Measurements from ENCODE around the gene SLAMF1.
"Not testable (repeated sequence)": the region's sequence is repeated elsewhere in the genome, so short reads cannot be mapped to it uniquely, and the experiment has no call there.

Gene SLAMF1, protein sequence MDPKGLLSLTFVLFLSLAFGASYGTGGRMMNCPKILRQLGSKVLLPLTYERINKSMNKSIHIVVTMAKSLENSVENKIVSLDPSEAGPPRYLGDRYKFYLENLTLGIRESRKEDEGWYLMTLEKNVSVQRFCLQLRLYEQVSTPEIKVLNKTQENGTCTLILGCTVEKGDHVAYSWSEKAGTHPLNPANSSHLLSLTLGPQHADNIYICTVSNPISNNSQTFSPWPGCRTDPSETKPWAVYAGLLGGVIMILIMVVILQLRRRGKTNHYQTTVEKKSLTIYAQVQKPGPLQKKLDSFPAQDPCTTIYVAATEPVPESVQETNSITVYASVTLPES

DNA sequence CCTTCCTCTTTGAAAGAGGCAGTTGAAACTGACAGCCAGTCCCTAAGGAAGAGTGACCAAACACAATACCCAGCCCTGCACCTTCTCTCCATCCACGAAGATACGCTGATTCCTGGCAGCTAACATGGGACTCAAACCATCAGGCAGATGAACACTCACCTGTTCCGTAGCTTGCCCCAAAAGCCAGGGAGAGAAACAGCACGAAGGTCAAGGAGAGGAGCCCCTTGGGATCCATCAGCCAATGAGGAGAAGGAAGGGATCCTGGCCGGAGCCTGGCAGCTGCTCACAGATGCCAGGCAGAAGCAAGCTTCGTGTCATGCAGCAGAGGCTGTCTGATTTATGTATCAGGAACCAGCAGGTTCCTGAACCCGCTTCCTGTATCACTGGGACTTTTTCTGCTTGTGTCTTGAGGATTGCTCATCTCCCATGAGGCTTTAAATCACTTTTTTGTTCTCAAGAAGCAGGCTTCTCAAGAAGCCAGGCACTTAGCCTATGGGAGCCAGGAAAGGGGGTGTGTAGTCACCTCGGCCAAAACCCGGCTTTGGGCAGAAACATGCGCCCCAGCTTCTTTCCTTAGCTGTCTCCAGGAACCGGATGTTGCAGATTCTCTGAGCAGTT is at the start of gene SLAMF1:
Gene SLAMF1, minus strand, starts transcription at position 334 of the 618 bp plus-strand sequence. Its CDS starts 99 bp downstream, at position 235.
- DNase-seq, result no peak

DNA sequence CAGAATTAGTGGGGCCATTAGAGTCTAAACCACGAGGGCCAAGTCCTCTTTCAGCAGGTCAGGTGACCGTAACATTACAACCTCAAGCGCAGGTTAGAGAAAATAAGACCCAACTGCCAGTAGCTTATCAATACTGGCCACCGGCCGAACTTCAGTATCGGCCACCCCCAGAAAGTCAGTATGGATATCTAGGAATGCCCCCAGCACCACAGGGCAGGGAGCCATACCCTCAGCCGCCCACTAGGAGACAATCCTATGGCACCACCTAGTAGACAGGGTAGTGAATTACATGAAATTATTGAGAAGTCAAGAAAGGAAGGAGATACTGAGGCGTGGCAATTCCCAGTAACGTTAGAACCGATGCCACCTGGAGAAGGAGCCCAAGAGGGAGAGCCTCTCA is 45.5 kb upstream of the SLAMF1 start:
- DNase-seq, result not testable (repeated sequence)

GRCh38 chr1:160685266-160685665 is 38.4 kb upstream of the SLAMF1 start:
- DNase-seq, result no peak

DNA sequence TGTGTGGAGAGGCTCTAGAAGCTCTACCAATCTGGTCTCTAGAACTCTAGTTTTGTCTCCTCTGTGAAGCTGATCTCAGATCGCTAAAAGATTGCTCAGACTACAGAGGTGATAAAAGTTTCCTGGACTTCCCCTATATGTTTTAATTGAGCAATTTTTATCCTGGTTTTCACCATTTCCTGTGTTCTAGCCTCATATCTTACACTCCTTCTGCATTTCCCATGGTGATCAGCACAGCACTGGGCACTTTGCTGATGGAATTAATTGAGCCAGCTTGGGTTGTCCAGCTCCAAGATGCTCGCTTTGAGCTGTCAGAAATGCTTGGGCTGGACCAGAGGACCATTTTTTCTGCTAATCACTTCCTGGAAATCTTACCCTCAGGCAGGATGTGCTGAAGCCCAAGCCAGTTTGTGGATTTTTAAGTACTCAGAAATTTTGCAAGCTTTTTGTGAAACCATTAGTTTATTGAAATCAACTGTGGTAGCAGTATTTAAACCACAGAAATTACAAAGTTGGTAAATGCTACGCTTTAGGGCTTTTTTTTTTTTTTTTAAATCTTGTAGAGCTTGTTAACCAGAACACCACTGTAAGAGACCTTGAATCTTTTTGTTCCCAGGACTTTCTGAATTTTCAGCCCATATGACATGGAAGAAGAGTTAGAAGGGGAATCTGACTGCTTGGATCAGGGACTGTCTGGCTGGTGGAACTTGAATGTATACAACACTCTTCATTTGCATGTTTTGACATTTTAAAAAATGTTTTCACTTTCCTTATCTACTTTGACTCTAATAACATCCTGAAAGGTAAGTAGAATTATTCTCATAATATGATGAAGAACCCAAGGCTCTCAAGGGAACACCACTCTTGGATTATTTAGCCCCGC is 36.4 kb upstream of the SLAMF1 start:
- DNase-seq, result no peak

- no peak for DNase-seq
Measured at GRCh38 chr1:160681891-160682140, 35.0 kb upstream of the SLAMF1 start.

DNA sequence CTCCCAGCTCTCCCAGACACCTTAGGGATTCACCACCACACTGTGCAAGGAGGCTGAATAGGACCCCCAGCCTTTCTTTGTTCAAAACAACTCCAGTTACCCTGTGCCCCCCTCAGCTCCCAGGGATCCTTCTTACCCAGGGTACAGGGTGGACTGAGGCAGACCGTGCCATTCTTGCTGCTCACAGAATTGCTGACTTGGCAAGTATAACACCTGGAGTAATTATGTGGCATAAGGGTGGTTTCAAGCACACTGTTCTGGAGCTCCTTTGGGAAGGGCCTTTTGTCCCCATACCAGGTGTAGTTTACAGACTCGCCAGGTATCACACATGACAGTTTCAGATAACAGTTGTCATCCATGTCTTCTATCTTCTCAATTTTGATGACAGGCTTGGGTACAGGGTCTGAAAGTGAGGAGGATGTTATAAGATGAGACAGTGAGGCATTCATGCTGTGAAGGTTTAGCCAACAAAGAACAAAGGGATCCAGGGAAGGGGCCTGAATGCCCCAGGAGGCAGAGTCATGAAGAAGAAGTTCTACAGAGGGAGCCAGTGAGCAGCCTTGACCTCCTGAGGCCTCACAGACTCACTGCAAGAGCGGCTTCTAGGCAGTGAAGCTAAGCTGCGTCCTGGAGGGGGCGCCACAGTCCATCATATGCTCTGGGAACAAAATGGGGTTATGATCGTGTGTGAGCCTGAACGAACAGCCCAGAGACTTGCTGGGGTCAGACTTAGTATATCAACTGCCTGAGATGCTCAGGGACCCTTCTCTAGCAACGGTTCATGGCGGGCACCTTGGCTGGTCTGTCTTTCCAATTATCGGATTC is 34.4 kb upstream of the SLAMF1 start:
- no peak for DNase-seq

DNA sequence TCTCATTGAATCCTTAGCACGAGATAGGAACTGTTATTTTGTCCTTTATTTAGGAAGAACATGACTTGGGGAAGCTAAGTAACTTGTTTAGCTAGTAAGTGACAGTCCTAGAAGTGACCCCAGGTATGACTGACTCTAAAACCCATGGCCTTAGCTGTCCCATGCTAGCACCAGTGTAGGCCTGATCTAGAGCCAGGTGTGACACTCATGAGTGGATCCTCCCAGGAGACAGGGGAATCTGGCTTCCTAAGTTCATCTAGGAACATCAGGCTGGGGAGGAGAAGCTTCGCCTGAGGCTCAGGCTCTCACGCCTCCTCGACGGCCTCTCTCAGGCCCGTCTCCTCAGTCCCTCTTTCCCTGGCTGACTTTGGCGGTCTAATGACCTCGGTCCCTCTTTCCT is 33.6 kb upstream of the SLAMF1 start:
- no peak for DNase-seq

GRCh38 chr1:160679893-160680292 is 33.0 kb upstream of the SLAMF1 start:
- DNase-seq, result no peak

- DNase-seq, result no peak
Measured at GRCh38 chr1:160676869-160677597, 30.2 kb upstream of the SLAMF1 start.

GRCh38 chr1:160675641-160676410 is 29.0 kb upstream of the SLAMF1 start:
- peak; percentile 20 for DNase-seq

DNA sequence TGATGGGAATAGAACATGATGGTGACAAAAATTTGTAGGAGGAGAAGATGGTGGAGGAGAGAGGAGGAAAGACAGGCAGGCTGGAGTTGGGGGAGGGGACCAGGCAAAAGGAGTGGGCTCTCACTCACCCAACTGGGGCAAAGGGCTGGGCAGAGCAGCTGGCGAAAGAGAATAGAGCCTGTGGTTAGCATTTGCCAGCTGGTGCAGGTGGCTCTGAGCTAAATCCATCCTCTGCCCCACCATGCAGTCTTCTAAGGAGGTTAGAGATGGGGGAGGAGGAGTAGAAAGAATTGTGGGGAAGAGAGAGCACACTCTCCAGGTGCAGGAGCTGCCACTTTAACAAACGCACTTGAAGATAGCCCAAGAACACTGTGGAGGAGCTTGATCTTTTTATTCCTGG is 27.6 kb upstream of the SLAMF1 start:
- no peak for DNase-seq

DNA sequence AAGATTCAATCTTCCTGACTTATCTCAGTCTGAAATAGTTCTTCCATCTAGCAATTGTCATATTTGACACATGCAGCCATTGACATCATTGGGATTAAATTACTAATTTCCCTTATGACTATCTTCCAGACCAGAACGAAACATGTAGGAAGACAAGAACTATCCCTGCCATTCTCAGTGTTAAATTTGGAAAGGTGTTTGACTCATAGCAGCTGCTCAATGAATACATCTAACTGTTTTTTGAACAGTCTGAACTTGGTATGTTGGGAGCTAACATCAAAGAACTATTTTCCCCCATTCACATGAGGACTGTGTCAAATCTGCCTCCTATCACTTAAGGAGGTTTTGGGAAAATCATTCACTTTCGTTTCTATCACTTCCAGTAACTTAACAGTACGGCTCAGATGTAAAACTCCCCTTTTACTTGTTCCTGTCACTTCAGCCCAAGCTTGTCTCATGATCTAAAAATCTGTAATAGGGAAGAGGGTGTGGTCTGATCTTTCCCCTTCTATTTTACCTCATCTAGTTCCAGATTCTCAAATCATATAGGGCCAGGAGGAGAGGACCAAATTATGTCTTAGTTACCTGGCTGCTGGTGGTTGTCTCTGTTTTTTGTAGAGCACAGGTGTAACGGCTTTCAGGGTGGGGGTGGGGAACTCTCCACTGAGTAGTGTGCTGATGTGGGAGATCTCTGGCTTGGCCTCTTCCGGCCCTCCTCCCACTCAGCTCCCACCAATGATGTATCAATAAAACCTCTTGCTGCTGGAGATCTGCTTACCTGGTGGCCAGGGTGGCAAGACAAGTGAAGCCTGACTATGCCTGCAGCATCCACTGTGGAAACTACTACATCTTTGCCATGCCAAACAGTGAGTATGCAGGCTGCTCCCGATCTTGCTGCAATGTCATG is 26.2 kb upstream of the SLAMF1 start:
- no peak for DNase-seq

DNA sequence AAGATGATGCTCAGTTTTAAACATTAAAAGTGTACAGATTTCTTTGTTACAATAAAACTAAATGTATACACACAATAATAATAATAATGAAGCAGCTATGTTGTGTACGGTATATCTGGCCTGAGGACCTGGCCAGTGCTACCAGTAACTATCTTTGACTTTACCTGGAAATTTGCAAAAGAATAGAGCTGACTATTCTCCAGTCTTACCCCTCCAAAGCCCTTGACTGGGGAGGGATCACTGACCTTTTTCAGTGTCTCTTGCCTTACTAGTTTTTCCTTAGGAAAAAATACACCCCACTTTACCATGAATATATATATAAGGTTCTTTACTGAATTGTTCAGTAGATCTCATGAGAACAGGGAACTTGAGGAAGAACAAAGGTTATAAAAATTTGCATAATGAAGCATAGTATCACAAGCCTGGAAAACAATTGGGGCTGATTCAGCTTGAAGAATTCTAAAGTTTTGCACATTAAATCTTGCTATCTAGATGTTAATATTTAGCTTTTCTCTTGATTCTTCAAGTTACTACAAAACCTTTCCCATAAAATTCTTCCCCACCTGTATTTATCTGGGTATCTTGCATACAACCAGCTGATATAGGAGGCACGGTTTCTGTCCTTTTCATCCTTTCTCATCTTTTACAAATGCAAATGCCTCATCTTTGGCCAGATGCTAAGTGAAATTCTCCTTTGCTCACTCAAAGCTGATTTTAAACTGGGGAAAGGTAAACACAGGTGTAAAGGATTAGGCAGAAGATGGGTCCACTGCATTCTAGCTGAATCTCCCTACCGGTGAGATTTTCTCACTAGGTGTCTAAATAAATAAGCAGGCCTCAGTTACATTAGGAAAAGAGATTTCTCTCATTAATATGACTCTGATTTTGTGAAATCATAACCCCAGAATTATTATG is 25.0 kb upstream of the SLAMF1 start:
- no peak for DNase-seq

- no peak for DNase-seq
Measured at GRCh38 chr1:160670701-160671100, 23.9 kb upstream of the SLAMF1 start.

DNA sequence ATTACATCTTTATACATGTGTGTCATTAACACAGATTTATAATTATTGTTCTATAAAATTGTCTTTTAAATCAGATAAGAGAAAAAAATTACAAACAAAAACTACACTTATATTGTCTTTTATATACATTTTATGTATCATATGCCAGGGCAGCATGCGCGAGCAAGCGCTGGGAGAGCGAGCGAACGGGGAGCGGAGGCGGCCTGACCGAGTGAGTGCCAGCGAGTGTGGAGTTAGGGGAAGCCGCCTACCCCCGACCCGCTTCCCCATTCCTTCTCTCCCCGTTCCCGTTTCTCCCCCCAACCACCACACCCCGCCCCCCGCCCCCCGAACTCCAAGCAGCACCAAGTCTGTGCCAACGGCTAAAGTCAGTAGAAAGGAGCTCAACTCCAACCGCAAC is 23.0 kb upstream of the SLAMF1 start:
- DNase-seq, result no peak

DNA sequence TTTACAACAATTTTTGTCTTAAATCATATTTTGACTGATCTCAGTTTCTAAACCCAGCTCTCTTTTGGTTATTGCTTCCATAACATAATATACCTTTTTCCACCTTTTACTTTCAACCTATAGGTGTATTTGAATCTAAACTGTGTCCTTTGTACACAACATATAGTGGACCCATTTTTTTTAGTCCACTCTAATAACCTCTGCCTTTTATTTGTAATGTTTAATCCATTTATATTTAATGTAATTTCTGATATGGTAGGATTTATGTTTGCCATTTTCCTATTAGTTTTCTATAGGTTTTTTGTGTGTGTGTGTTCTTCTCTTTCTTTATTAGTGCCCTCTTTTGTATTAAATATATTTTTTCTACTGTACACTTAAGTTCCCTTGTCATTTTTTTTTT is 22.4 kb upstream of the SLAMF1 start:
- DNase-seq, result no peak

DNA sequence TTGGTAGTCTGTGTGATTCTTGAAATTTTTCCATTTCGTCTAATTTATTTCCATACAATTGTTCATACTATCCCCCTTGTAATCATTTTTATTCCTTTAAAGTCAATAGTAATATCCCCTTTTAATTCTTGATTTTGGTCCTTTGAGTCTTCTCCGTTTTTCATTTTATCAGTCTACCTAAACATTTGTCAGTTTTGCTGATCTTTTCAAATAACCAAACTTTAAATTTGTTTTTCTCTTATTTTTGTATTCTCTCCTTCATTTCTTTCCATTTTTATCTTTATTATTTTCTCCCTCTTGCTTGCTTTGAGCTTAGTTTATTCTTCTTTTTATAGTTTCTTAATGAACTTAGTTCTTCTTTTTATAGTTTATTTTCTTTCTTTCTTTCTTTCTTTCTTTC is 21.1 kb upstream of the SLAMF1 start:
- no peak for DNase-seq

DNA sequence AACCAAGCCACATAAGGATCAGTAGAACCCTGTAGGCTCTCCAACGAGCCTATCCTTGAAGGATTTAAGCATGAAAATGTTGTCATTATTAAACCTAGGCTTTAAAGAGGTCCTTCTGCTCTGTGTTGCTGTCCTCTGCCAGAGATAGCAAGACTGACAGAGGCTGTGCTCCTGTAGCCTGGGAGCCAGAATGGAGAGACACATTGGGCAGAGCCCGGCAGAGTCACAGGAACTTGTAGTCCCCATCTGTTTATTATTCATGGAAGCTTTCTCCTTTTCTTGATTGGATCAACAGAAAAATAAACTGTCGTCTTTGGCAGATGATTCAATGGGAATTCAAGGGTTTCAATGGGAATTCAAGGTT is 19.2 kb upstream of the SLAMF1 start:
- no peak for DNase-seq

- no peak for DNase-seq
Measured at GRCh38 chr1:160665330-160666078, 18.7 kb upstream of the SLAMF1 start.

Data from NCI-H1436 (cell line).